CD14-positive monocyte (primary cell): Measurements from ENCODE around the gene ROPN1. TPM values are rescaled to one million over a fixed set of nuclear protein-coding genes. Genes with fewer than 3 reads are reported as not detected.
"Not testable (repeated sequence)": the region's sequence is repeated elsewhere in the genome, so short reads cannot be mapped to it uniquely, and the experiment has no call there.

Experiments used
- DNase-seq, 3 donors: peaks; one replicate each; pipeline ENCODE4 v3.0.0-alpha.2; 2011 to 2022
- H2AFZ ChIP-seq: 2 replicates; pipeline ENCODE4 v1.6.0; 2012; ENCODE audit warnings: mild to moderate bottlenecking, low read depth, low read length, inconsistent platforms; ENCODE audit not compliant: insufficient read depth, poor library complexity, severe bottlenecking
- H3K27ac ChIP-seq, 2 donors: 1 replicate in 1 of 2; 2 replicates in 1 of 2; pipeline ENCODE4 v1.5.1; 2012 to 2013; ENCODE audit warnings: low read length in 2 of 2, control low read depth in 1 of 2, inconsistent platforms in 1 of 2, low read depth in 1 of 2, mild to moderate bottlenecking in 1 of 2
- H3K27me3 ChIP-seq, 2 donors: one replicate each; pipeline versions ENCODE4 v1.6.0 to v1.6.1; 2011 to 2013; ENCODE audit warnings: low read length in 2 of 2; ENCODE audit not compliant: control insufficient read depth in 2 of 2, insufficient read depth in 2 of 2
- H3K36me3 ChIP-seq, 2 donors: replicated peaks in 1 of 2; 1 replicate in 1 of 2; 2 replicates in 1 of 2; pipeline versions ENCODE4 v1.5.1 to v1.6.1; 2012 to 2013; ENCODE audit warnings: low read length in 2 of 2, control low read depth in 1 of 2, inconsistent platforms in 1 of 2, mild to moderate bottlenecking in 1 of 2; ENCODE audit not compliant: insufficient read depth in 2 of 2, control insufficient read depth in 1 of 2
- H3K4me1 ChIP-seq, 2 donors: 1 replicate in 1 of 2; 2 replicates in 1 of 2; pipeline versions ENCODE4 v1.5.1 to v1.6.1; 2012 to 2013; ENCODE audit warnings: low read length in 2 of 2, control low read depth in 1 of 2, inconsistent platforms in 1 of 2, mild to moderate bottlenecking in 1 of 2, moderate library complexity in 1 of 2; ENCODE audit not compliant: insufficient read depth in 2 of 2, control insufficient read depth in 1 of 2
- H3K4me2 ChIP-seq: replicated peaks from 2 replicates; pipeline ENCODE3; 2012; ENCODE audit warnings: low read length, moderate library complexity, mild to moderate bottlenecking; ENCODE audit not compliant: poor library complexity, severe bottlenecking; ENCODE audit errors: extremely low read depth
- H3K4me3 ChIP-seq, 3 experiments: fragments of 200-600 bp in 1 of 3; sonication (generic) in 1 of 3; replicated peaks in 1 of 3; 1 replicate in 2 of 3; 2 replicates in 1 of 3; pipeline ENCODE4 v1.5.1; 2011 to 2013; ENCODE audit warnings: low read length in 3 of 3, mild to moderate bottlenecking in 3 of 3, control low read depth in 2 of 3, low read depth in 2 of 3, inconsistent platforms in 1 of 3, moderate library complexity in 1 of 3
- H3K79me2 ChIP-seq: 2 replicates; pipeline ENCODE4 v1.6.0; 2012; ENCODE audit warnings: mild to moderate bottlenecking, control low read depth, inconsistent platforms, low read length, moderate library complexity; ENCODE audit not compliant: insufficient read depth
- H3K9ac ChIP-seq: 2 replicates; pipeline ENCODE4 v1.6.0; 2017; ENCODE audit warnings: low read length, mild to moderate bottlenecking; ENCODE audit not compliant: insufficient read depth, poor library complexity, severe bottlenecking
- H3K9me3 ChIP-seq, 2 donors: replicated peaks in 1 of 2; 1 replicate in 1 of 2; 2 replicates in 1 of 2; pipeline versions ENCODE4 v1.5.1 to v1.6.1; 2012 to 2013; ENCODE audit warnings: low read length in 2 of 2, control low read depth in 1 of 2; ENCODE audit not compliant: control insufficient read depth in 1 of 2, insufficient read depth in 1 of 2
- H4K20me1 ChIP-seq: 2 replicates; pipeline ENCODE4 v1.6.0; 2012; ENCODE audit warnings: mild to moderate bottlenecking, low read length, control low read depth, moderate library complexity; ENCODE audit not compliant: insufficient read depth
- H3K27ac Mint-ChIP-seq, 7 donors: one replicate each; pipeline ENCODE4 v1.8.0; 2020; ENCODE audit warnings: mild to moderate bottlenecking in 7 of 7, mixed read lengths in 7 of 7, moderate library complexity in 6 of 7, inconsistent platforms in 2 of 7
- H3K27me3 Mint-ChIP-seq, 3 donors: one replicate each; pipeline ENCODE4 v1.8.0; 2021 to 2022; ENCODE audit warnings: low read depth in 3 of 3, mild to moderate bottlenecking in 3 of 3, mixed read lengths in 3 of 3, moderate library complexity in 3 of 3, inconsistent platforms in 1 of 3
- H3K36me3 Mint-ChIP-seq, 2 donors: one replicate each; pipeline ENCODE4 v1.8.0; 2020; ENCODE audit warnings: mixed read lengths in 2 of 2, inconsistent platforms in 1 of 2, mild to moderate bottlenecking in 1 of 2
- H3K4me1 Mint-ChIP-seq: one replicate; pipeline ENCODE4 v1.8.0; 2020; ENCODE audit warnings: mild to moderate bottlenecking, mixed read lengths
- H3K4me3 Mint-ChIP-seq, 2 donors: one replicate each; pipeline ENCODE4 v1.8.0; 2020; ENCODE audit warnings: mild to moderate bottlenecking in 2 of 2, mixed read lengths in 2 of 2, moderate library complexity in 1 of 2
- H3K9me3 Mint-ChIP-seq, 7 donors: one replicate each; pipeline ENCODE4 v1.8.0; 2020 to 2022; ENCODE audit warnings: mixed read lengths in 7 of 7, mild to moderate bottlenecking in 6 of 7, moderate library complexity in 6 of 7, inconsistent platforms in 2 of 7
- CTCF ChIP-seq: fragments of 200-600 bp; IDR thresholded peaks from one replicate; pipeline ENCODE4 v1.8.0; 2022; ENCODE audit warnings: antibody characterized with exemption, mild to moderate bottlenecking
- WGBS: methylation state at CpG from one replicate; pipeline ENCODE4 v1.1.5; 2013; ENCODE audit warnings: missing lambda C conversion rate; ENCODE audit not compliant: insufficient coverage; 5-methylcytosine and 5-hydroxymethylcytosine counted together
- intact Hi-C, 2 donors: fragments of 100-400 bp; cut with micrococcal nuclease; formaldehyde crosslinking; loops; one replicate each; pipeline versions ENCODE4 v1.15.0 to v1.15.1; 2023
- polyA plus RNA-seq, 3 donors: library from polyadenylated mRNA; depleted of rRNA in 1 of 3; unstranded in 2 of 3; stranded (reverse) in 1 of 3; fragments of 300-500 nt in 2 of 3; fragments of >200 nt in 1 of 3; fragmentation: Illumina TruSeq in 2 of 3; gene quantifications; 1 replicate in 2 of 3; 2 replicates in 1 of 3; pipeline ENCODE4 v1.2.3, GENCODE V29; 2012 to 2021

The ROPN1 gene
- polyA plus RNA-seq, 3 donors, result not detected

GRCh38 chr3:124026516-124026915 lies 34.6 kb upstream of the ROPN1 start:
- WGBS, result no CpG with 5 or more reads among the region's 4 CpGs
- H3K9ac ChIP-seq, result no peak overlapping the region
- H3K27ac ChIP-seq, result no peak overlapping the region
- H3K4me3 Mint-ChIP-seq, result no peak overlapping the region
- peaks cover 25 to 36% of the 10 kb centered on the region in 2 donors for H3K27me3 ChIP-seq
- H4K20me1 ChIP-seq, result no peaks in the 10 kb centered on the region
- H3K9me3 Mint-ChIP-seq, result peaks cover 0 to 3% (median 0%) of the 10 kb centered on the region in 7 donors
- no peaks in the 10 kb centered on the region for H3K36me3 Mint-ChIP-seq
- H3K4me3 ChIP-seq, result no peak overlapping the region
- no peaks in the 10 kb centered on the region for H3K36me3 ChIP-seq
- no peak overlapping the region for H3K4me2 ChIP-seq
- H3K27me3 Mint-ChIP-seq, result peaks cover 14 to 27% (median 20%) of the 10 kb centered on the region in 3 donors
- H3K9me3 ChIP-seq, result no peaks in the 10 kb centered on the region
- no peak overlapping the region for H2AFZ ChIP-seq
- no peaks in the 10 kb centered on the region for H3K4me1 Mint-ChIP-seq
- H3K79me2 ChIP-seq, result no peaks in the 10 kb centered on the region
- intact Hi-C loops, result no loop called here
- no peak for TF ChIP-seq CTCF
- no peaks in the 10 kb centered on the region for H3K4me1 ChIP-seq
- DNase-seq, result no peak
- no peak overlapping the region for H3K27ac Mint-ChIP-seq

GRCh38 chr3:124023531-124023930 lies 31.6 kb upstream of the ROPN1 start:
- H3K27ac Mint-ChIP-seq, H3K27me3 ChIP-seq, H3K4me3 Mint-ChIP-seq, intact Hi-C loops, H3K27ac ChIP-seq, H3K9ac ChIP-seq, H2AFZ ChIP-seq, DNase-seq, H3K36me3 Mint-ChIP-seq, H3K9me3 ChIP-seq, H3K4me1 ChIP-seq, H3K36me3 ChIP-seq, H3K4me2 ChIP-seq, H3K9me3 Mint-ChIP-seq, H3K4me3 ChIP-seq, H3K79me2 ChIP-seq, H3K4me1 Mint-ChIP-seq, H4K20me1 ChIP-seq: not testable (repeated sequence)
- WGBS, result no CpG with 5 or more reads among the region's 1 CpG
- peaks cover 0 to 14% (median 5%) of the 10 kb centered on the region in 3 donors for H3K27me3 Mint-ChIP-seq
